HEK293 (cell line): Measurements from ENCODE around the gene GINS2.

Experiments used
- CTCF ChIA-PET: fragments of 350-600 bp; formaldehyde crosslinking; extraction: SDS; loops from one replicate; lab custom pipeline; 2021; ENCODE audit warnings: antibody characterized with exemption; lab: Yijun Ruan, JAX
- POLR2A ChIA-PET: fragments of 300-600 bp; formaldehyde crosslinking; extraction: SDS; loops from one replicate; lab custom pipeline; 2020; ENCODE audit warnings: antibody characterized with exemption, inconsistent platforms; lab: Yijun Ruan, JAX
- H3K27ac ChIP-seq: fragments of 200-500 bp; sonication (Bioruptor generic); 2 replicates; pipeline ENCODE4 v1.5.1; 2014; ENCODE audit warnings: low read depth, low read length, control low read depth, inconsistent platforms; ENCODE audit errors: extremely low read depth
- H3K36me3 ChIP-seq, 2 experiments: fragments of 200-500 bp in 1 of 2; sonication (Bioruptor generic) in 1 of 2; 1 replicate in 1 of 2; 2 replicates in 1 of 2; pipeline ENCODE4 v1.5.1; 2014 to 2017; ENCODE audit warnings: inconsistent platforms in 2 of 2, low read length in 2 of 2; ENCODE audit not compliant: control insufficient read depth in 2 of 2, insufficient read depth in 1 of 2
- H3K4me1 ChIP-seq: fragments of 200-500 bp; sonication (Bioruptor generic); 2 replicates; pipeline ENCODE4 v1.5.1; 2014; ENCODE audit warnings: mild to moderate bottlenecking, low read length, inconsistent platforms; ENCODE audit not compliant: control insufficient read depth, insufficient read depth
- H3K4me3 ChIP-seq: 2 replicates; pipeline ENCODE4 v1.5.1; 2011; ENCODE audit warnings: low read depth, mild to moderate bottlenecking, control low read depth, low read length, moderate library complexity
- H3K9me3 ChIP-seq: fragments of 200-500 bp; sonication (Bioruptor generic); 2 replicates; pipeline ENCODE4 v1.5.1; 2014; ENCODE audit warnings: low read depth, low read length, inconsistent platforms; ENCODE audit not compliant: control insufficient read depth, insufficient read depth
- ATF2 ChIP-seq: fragments of 450-650 bp; formaldehyde crosslinking; IDR thresholded peaks from 2 replicates; pipeline ENCODE4 v1.5.1; 2016; ENCODE audit warnings: missing biosample characterization, missing genetic modification characterization, low read depth
- FEZF1 ChIP-seq: fragments of 450-650 bp; formaldehyde crosslinking; IDR thresholded peaks from 2 replicates; pipeline ENCODE4 v1.5.1; 2016; ENCODE audit warnings: missing biosample characterization, missing genetic modification characterization
- PRDM2 ChIP-seq: fragments of 450-650 bp; formaldehyde crosslinking; IDR thresholded peaks from 2 replicates; pipeline ENCODE4 v1.5.1; 2016; ENCODE audit warnings: missing biosample characterization, missing genetic modification characterization, borderline replicate concordance
- TRIM28 ChIP-seq: IDR thresholded peaks from 2 replicates; pipeline ENCODE4 v1.6.1; 2011; ENCODE audit warnings: low read length, control low read depth, borderline replicate concordance
- WT1 ChIP-seq: fragments of 450-650 bp; formaldehyde crosslinking; IDR thresholded peaks from 2 replicates; pipeline ENCODE4 v1.5.1; 2016; ENCODE audit warnings: missing biosample characterization, missing genetic modification characterization
- YY2 ChIP-seq: fragments of 450-650 bp; formaldehyde crosslinking; IDR thresholded peaks from 2 replicates; pipeline ENCODE4 v1.5.1; 2016; ENCODE audit warnings: missing biosample characterization, missing genetic modification characterization
- ZBTB1 ChIP-seq: fragments of 450-650 bp; formaldehyde crosslinking; IDR thresholded peaks from 2 replicates; pipeline ENCODE4 v1.5.1; 2016; ENCODE audit warnings: missing biosample characterization, missing genetic modification characterization
- ZBTB20 ChIP-seq: fragments of 450-650 bp; formaldehyde crosslinking; IDR thresholded peaks from 2 replicates; pipeline ENCODE4 v1.5.1; 2016; ENCODE audit warnings: missing biosample characterization, missing genetic modification characterization
- ZNF132 ChIP-seq: fragments of 450-650 bp; formaldehyde crosslinking; IDR thresholded peaks from 2 replicates; pipeline ENCODE4 v1.5.1; 2017; ENCODE audit warnings: missing biosample characterization, missing genetic modification characterization, borderline replicate concordance
- ZNF155 ChIP-seq: fragments of 450-650 bp; formaldehyde crosslinking; IDR thresholded peaks from 2 replicates; pipeline ENCODE4 v1.5.1; 2016; ENCODE audit warnings: missing biosample characterization, missing genetic modification characterization
- ZNF248 ChIP-seq: fragments of 450-650 bp; formaldehyde crosslinking; IDR thresholded peaks from 2 replicates; pipeline ENCODE4 v1.5.1; 2017; ENCODE audit warnings: missing biosample characterization, missing genetic modification characterization
- ZNF292 ChIP-seq: fragments of 450-650 bp; formaldehyde crosslinking; IDR thresholded peaks from 2 replicates; pipeline ENCODE4 v1.5.1; 2016; ENCODE audit warnings: low read depth, missing biosample characterization, missing genetic modification characterization, borderline replicate concordance
- ZNF560 ChIP-seq: fragments of 450-650 bp; formaldehyde crosslinking; IDR thresholded peaks from 2 replicates; pipeline ENCODE4 v1.5.1; 2017; ENCODE audit warnings: missing biosample characterization, missing genetic modification characterization, borderline replicate concordance
- ZNF830 ChIP-seq: fragments of 450-650 bp; IDR thresholded peaks from 2 replicates; pipeline ENCODE4 v1.5.0; 2018; ENCODE audit warnings: missing biosample characterization, missing genetic modification characterization, low read depth, mild to moderate bottlenecking, moderate library complexity
- ZSCAN16 ChIP-seq: fragments of 450-650 bp; formaldehyde crosslinking; IDR thresholded peaks from 2 replicates; pipeline ENCODE4 v1.5.1; 2016; ENCODE audit warnings: missing biosample characterization, missing genetic modification characterization
- ZXDB ChIP-seq: fragments of 450-650 bp; formaldehyde crosslinking; IDR thresholded peaks from 2 replicates; pipeline ENCODE4 v1.5.1; 2016; ENCODE audit warnings: missing biosample characterization, missing genetic modification characterization
- TF ChIP-seq, protein P1 (sequence below): fragments of 450-650 bp; formaldehyde crosslinking; IDR thresholded peaks from 2 replicates; pipeline ENCODE4 v1.5.1; 2016; ENCODE audit warnings: missing biosample characterization, missing genetic modification characterization
- TF ChIP-seq, protein P2 (sequence below): fragments of 450-650 bp; formaldehyde crosslinking; IDR thresholded peaks from 2 replicates; pipeline ENCODE4 v1.5.1; 2016; ENCODE audit warnings: missing biosample characterization, missing genetic modification characterization

GINS2 gene

GRCh38 chr16:85689950-85690320, 1.2 kb upstream of the GINS2 start:
- POLR2A ChIA-PET, result interaction anchor here (1.3 kb wide), 1 partner anchor 11 kb away, joined by 3 read pairs; no protein-coding TSS in a partner anchor
- Histone ChIP-seq H3K36me3 (peaks cover 8 to 18% of the 10 kb centered on the region in 2 experiments; a peak in 2 of 3 replicates), H3K27ac (no peak overlapping the region), H3K4me1 (no peaks in the 10 kb centered on the region; the same call in 1 of the 2 replicates), H3K4me3 (no peak overlapping the region), H3K9me3 (no peaks in the 10 kb centered on the region)
- TF ChIP-seq ZBTB1 (no peak), ZNF560 (tag by site-specific recombination) (no peak), ZXDB (tag by site-specific recombination) (no peak), PRDM2 (no peak), WT1 (tag by site-specific recombination) (no peak), TRIM28 (no peak), ZNF248 (tag by site-specific recombination) (no peak), ZSCAN16 (tag by site-specific recombination) (no peak), ATF2 (no peak), ZNF830 (no peak), ZNF292 (no peak), ZNF132 (tag by site-specific recombination) (no peak), ZBTB20 (no peak), FEZF1 (tag by site-specific recombination) (no peak), ZNF155 (tag by site-specific recombination) (no peak), YY2 (no peak)
- TF ChIP-seq, protein P1, sequence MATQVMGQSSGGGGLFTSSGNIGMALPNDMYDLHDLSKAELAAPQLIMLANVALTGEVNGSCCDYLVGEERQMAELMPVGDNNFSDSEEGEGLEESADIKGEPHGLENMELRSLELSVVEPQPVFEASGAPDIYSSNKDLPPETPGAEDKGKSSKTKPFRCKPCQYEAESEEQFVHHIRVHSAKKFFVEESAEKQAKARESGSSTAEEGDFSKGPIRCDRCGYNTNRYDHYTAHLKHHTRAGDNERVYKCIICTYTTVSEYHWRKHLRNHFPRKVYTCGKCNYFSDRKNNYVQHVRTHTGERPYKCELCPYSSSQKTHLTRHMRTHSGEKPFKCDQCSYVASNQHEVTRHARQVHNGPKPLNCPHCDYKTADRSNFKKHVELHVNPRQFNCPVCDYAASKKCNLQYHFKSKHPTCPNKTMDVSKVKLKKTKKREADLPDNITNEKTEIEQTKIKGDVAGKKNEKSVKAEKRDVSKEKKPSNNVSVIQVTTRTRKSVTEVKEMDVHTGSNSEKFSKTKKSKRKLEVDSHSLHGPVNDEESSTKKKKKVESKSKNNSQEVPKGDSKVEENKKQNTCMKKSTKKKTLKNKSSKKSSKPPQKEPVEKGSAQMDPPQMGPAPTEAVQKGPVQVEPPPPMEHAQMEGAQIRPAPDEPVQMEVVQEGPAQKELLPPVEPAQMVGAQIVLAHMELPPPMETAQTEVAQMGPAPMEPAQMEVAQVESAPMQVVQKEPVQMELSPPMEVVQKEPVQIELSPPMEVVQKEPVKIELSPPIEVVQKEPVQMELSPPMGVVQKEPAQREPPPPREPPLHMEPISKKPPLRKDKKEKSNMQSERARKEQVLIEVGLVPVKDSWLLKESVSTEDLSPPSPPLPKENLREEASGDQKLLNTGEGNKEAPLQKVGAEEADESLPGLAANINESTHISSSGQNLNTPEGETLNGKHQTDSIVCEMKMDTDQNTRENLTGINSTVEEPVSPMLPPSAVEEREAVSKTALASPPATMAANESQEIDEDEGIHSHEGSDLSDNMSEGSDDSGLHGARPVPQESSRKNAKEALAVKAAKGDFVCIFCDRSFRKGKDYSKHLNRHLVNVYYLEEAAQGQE (tag by site-specific recombination), result no peak
- TF ChIP-seq, protein P2, sequence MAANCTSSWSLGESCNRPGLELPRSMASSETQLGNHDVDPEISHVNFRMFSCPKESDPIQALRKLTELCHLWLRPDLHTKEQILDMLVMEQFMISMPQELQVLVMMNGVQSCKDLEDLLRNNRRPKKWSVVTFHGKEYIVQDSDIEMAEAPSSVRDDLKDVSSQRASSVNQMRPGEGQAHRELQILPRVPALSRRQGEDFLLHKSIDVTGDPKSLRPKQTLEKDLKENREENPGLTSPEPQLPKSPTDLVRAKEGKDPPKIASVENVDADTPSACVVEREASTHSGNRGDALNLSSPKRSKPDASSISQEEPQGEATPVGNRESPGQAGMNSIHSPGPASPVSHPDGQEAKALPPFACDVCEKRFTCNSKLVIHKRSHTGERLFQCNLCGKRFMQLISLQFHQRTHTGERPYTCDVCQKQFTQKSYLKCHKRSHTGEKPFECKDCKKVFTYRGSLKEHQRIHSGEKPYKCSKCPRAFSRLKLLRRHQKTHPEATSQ, result no peak
- CTCF ChIA-PET, result interaction anchor here (0.8 kb wide), 1 partner anchor 28 kb away, joined by 3 read pairs; no protein-coding TSS in a partner anchor
